HG02678 (cell line): Measurements from ENCODE around the gene SLC7A5.
"Not testable (repeated sequence)": the region's sequence is repeated elsewhere in the genome, so short reads cannot be mapped to it uniquely, and the experiment has no call there.

Source experiments
- ATAC-seq: cut with Tn5 transposase; IDR thresholded peaks from one replicate; pipeline ENCODE4 v1.9.1; 2021; ENCODE audit warnings: mild to moderate bottlenecking, moderate library complexity; ENCODE audit not compliant: unreplicated experiment

The SLC7A5 gene

GRCh38 chr16:87888346-87888745 is 19.0 kb upstream of the SLC7A5 start:
- ATAC-seq = not testable (repeated sequence)

- ATAC-seq = not testable (repeated sequence)
Observed at GRCh38 chr16:87887931-87888330, 18.6 kb upstream of the SLC7A5 start.

- ATAC-seq = not testable (repeated sequence)
Observed at GRCh38 chr16:87885371-87885967, 16.2 kb upstream of the SLC7A5 start.

- ATAC-seq = no peak
Observed at GRCh38 chr16:87882436-87883019, 13.2 kb upstream of the SLC7A5 start.

- ATAC-seq = no peak
Observed at GRCh38 chr16:87881324-87882200, 12.3 kb upstream of the SLC7A5 start.

- ATAC-seq = no peak
Observed at GRCh38 chr16:87880117-87880696, 10.9 kb upstream of the SLC7A5 start.

GRCh38 chr16:87879411-87880013 is 10.2 kb upstream of the SLC7A5 start:
- ATAC-seq = not testable (repeated sequence)

- no peak for ATAC-seq
Observed at GRCh38 chr16:87878704-87879103, 9.4 kb upstream of the SLC7A5 start.

GRCh38 chr16:87877942-87878507 is 8.7 kb upstream of the SLC7A5 start:
- ATAC-seq = no peak

GRCh38 chr16:87874639-87875427 is 5.5 kb upstream of the SLC7A5 start:
- ATAC-seq = peak; percentile 59

GRCh38 chr16:87870418-87871291 is 1.3 kb upstream of the SLC7A5 start:
- not testable (repeated sequence) for ATAC-seq

GRCh38 chr16:87869879-87870417 is 641 bp upstream of the SLC7A5 start:
- ATAC-seq = not testable (repeated sequence)

GRCh38 chr16:87868254-87869029 is 865 bp downstream of the SLC7A5 start:
- peak; percentile 30 for ATAC-seq

GRCh38 chr16:87865902-87866555 is 3.3 kb downstream of the SLC7A5 start:
- ATAC-seq = not testable (repeated sequence)

- ATAC-seq = no peak
Observed at GRCh38 chr16:87864331-87864989, 4.8 kb downstream of the SLC7A5 start.

- ATAC-seq = not testable (repeated sequence)
Observed at GRCh38 chr16:87863327-87863635, 6.0 kb downstream of the SLC7A5 start.
